Omental fat pad (tissue), 4 donors: Measurements from ENCODE around the gene ABCC6. TPM values are rescaled to one million over a fixed set of nuclear protein-coding genes. Genes with fewer than 3 reads are reported as not detected.
A peak's percentile ranks its signal among the peaks of the same experiment; 100 is the strongest.
"Not testable (repeated sequence)": the region's sequence is repeated elsewhere in the genome, so short reads cannot be mapped to it uniquely, and the experiment has no call there.

Experiments used
- ATAC-seq: fragments of 150-250 bp; one replicate; pipeline ENCODE4 v1.9.1; 2016; ENCODE audit warnings: mild to moderate bottlenecking, moderate library complexity; ENCODE audit not compliant: low FRiP score
- DNase-seq: peaks from one replicate; pipeline ENCODE4 v3.0.0-alpha.2; 2019; ENCODE audit warnings: low spot score
- total RNA-seq, 4 donors: library from RNA; depleted of rRNA; stranded (reverse); fragments of >200 nt; gene quantifications; one replicate each; pipeline ENCODE4 v1.1.0, GENCODE V29; 2016

ABCC6 gene
- 1 to 10 TPM; 2.2 to 9.9 (median 3.8) TPM for total RNA-seq

DNA sequence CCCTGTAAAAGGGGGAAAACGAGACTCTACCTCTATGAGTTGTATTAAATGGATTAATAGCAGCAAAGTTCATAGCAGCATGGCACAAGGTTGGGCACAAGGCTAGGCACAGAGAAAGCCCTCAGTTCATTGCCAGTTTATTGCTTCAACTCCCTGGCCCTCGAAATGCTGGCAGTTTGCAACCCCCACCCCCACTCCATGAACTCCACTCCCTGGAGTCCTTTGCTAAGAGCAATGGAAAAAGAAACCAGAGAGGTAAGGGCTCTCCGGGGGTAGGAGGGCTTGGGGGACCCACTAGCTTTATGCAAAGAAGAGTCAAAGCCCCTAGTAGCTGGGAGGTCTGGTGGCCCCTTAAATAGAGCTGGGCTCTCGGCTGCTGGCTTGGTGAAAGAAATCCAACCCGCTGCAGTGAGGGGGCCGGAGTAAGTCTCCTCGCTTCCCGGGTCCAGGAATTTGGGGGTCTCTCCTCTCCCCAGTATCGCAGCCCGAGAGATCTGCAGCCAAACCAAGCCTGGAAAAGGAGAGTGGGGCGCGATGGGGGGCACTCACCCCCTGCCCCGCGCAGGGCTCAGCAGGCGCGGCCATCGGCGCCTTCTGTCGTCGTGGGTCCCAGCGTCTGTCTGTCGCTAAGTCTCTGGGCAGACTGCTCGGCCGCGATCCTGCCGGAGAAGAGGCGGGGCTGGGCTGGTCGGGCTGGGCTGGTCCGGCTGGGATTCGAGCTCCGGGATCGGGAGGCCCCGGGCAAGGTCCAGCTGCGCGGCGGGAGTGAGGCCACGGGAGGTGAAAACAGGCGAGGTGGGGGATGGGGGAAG lies at the start of gene ABCC6:
TSS of gene ABCC6 (minus strand) at position 645 of the 812 bp plus-strand sequence. CDS start at position 585, 60 bp downstream.
- DNase-seq: not testable (repeated sequence)
- peak; percentile 86 for ATAC-seq

DNA sequence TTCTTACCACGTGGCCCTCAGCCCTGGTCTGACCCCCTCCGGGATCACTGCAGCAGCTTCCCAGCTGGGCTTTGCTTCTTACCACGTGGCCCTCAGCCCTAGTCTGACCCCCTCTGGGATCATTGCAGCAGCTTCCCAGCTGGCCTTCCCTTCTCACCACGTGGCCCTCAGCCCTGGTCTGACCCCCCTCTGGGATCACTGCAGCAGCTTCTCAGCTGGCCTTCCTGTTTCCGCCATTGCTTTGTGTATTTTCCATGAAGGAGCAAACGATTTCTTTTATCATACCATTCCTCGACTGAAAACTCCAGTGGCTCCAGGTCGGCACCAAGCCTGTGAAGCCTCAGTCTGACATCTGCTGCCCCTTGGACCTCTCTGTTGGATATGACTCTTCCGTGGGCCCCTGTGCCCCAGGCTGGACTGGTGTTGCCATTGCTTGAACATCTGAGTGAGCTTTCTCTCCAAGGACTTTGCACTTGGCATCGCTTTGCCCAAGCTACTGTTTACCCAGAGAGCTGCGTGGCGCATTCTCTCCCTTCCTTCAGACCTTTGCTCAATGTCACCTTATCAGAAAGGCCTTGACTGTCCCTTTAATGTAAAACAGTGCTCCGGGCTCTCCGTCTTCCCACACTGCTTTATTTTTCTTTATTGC lies 49.4 kb upstream of the ABCC6 start:
- DNase-seq, ATAC-seq: not testable (repeated sequence)

DNA sequence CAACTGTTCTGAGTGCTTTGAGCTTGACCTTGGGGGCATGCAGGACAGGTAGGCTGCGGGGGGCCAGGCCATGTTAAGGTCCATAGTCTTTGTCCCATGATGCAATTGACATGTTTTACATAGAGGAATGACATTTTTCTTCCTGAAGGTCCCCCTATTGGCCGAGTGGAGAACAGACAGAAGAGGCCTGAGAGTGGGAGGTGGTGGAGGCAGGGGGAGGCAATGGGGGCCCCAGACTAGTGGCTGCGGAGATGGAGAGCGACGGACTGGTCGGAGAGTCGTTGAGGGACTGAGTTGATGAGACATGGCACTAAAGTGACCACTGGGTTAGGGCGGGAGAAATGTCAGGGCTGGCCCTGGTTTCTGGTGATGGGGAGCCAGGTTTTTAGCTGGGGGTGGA lies 48.4 kb upstream of the ABCC6 start:
- not testable (repeated sequence) for DNase-seq, ATAC-seq

DNA sequence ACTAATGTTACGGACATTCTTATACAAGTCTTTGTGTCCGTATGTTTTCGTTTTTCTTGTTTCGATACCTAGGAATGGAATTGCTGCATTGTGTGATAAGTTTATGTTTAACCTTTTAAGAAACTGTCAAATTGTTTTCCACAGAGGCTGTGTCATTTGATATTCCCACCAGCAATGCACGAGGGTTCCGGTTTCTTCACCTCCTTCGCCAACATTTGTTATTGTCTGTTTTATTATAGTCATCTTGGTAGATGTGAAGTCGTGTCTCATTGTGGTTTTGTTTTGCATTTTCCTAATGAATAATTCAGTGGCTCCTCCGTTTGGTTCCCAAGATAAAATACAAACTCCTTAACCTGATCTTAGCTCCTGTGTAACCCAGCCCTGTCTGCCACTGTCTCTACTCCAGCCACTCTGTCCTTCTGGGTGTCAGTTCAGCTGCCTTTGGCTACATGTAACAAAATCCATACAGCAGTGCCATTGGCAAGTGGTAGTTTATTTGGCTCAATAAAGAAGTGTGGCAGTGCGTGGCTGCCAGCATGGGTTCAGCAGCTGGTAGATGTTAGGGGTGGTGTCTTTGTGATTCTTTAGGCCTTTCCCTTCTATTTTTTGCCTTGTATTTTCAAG lies 45.0 kb upstream of the ABCC6 start:
- not testable (repeated sequence) for DNase-seq, ATAC-seq

DNA sequence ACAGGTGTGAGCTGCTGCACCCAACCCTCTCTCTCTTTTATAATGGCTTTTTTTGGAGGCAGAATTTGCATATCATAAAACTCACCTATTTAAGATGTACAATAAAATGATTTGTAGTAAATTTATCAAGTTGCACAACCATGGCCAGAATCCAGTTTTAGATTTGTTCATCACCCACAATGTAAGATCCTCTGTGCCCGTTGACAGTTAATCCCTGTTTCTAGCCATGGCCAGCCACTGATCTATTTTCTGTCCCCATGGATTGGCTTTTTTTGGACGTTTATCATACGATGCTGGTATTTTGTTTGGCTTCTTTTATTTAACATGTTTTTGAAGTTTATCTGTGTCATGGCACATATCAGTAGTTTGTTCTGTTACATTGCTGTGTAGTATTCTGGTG lies 44.4 kb upstream of the ABCC6 start:
- ATAC-seq, DNase-seq: not testable (repeated sequence)

DNA sequence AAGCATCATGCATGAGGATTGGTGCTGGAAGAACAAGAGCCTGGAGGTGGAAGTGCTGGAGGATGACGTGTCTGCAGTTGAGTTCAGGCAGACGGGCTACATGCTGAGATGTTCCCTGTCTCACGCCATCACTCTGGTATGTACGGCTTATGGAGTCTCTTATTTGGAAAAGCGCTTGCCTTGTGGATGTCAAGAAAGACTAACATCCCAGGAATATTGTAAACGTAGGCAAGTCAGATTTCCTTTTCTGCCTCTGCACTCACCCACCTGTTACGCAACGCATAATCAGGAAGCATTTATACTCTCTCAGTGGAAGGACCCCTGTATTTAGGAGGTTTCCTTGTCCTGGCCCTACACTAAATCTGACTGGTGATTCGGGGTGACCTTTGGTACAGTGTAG lies 41.8 kb upstream of the ABCC6 start:
- not testable (repeated sequence) for DNase-seq, ATAC-seq

DNA sequence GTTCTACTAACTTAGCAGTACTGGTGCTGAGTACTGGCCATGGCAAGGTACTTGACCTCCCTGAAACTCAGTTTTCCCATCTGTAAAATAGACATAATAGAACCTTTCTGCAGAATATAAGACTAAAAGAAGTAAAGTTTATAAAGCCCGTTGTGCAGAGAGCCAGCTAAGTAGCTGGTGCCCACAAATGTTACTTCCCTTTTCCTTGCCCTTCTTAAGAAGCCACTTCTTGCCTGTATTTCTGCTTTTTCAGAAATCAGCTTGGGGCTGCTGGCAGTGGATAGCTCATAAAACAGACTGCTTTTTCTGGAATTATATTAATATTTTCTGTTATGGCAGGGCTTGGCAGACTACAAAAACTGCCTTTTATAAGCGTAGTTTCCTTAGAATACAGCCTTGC lies 40.7 kb upstream of the ABCC6 start:
- not testable (repeated sequence) for DNase-seq, ATAC-seq

DNA sequence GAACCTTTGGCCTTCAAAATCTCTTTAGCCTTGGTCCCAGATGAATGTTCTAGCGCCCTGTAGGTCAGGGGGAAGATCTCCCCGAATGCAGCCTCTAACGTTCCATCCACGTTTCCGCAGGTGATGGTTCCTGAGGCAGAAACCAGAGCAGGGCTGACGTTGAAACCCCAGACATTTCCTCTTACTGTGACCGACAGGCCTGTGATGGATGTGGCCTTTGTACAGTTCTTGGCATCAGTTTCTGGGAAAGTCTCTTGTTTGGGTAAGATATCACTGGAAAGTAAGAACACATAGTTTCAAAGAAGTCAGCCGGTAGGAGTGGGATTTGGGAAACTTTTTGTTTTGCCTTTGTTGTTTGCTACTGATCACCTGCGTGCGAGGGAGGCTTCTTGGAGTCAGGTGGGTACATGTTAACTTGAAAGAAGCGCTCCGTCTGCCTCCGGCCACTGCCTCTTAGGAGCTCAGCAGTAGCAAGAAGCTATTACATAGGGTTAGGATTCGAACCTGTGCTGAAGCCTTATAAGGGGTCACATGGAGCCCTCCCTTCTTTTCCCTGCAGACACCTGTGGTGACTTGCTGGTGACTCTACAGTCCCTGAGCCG lies 39.8 kb upstream of the ABCC6 start:
- not testable (repeated sequence) for DNase-seq, ATAC-seq

DNA sequence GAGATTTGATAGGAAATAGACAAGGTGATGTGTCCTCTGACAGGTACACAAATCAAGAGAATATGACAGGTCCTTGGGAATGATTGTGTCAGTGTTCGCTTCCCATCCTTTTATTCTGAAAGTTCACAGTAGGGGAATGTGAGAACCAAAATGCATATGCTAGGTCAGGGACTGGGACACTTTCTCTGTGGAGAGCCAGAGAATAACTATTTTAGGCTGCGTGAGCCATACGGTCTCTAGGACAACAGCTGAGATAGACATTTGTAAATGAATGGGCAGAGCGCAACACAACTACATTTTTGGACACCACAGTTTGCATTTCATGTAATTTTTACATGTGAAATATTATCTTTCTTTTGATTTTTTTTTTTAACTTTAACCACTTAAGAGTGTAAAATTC lies 36.7 kb upstream of the ABCC6 start:
- DNase-seq, ATAC-seq: not testable (repeated sequence)

DNA sequence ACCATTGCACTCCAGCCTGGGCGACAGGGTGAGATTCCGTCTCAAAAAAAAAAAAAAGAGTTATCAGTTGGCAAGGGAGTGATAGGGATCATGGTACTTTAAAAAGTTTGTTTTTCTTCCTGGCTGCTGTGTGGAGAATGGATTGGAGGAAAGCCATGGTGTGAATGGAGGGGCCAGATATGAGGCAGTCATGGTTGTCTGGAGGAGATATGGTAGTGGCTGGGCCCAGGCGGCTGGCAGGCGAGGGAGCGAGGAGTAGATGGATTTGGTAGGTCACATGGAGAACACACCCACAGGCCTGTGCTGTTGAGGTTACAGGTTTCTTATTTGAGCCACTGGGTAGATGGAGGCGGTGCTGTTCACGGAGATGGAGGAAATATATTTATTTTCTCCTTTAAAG lies 35.5 kb upstream of the ABCC6 start:
- not testable (repeated sequence) for ATAC-seq, DNase-seq

DNA sequence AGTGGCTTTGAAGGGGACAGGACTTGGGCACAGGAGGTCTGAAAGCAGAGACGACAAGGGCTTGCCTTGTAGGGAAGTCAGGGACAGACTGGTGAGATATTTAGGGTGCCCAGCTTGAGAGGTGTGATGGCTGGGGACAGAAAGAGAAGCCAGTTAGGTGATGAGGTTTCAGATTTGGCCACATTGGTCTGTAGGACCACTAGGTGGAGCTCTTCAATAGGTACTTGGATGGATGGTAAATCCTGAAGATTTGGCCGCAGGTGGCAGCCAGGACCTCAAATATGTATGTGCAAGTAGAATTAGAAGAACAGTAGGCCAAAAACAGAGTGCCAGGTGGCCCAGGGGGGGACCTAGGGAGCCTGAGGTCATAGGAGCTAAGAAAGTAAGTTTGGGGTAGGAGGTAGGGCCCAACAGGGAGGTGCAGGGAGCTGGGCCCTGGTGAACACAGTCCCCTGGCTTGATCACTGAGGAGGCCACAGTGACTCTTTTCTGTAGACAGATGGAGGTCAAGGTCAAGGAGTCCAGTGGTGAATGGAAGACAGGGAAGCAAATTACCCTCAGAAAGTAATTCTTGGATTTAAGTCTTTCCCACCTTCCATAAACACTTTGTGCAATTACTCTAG lies 34.1 kb upstream of the ABCC6 start:
- DNase-seq, ATAC-seq: not testable (repeated sequence)

DNA sequence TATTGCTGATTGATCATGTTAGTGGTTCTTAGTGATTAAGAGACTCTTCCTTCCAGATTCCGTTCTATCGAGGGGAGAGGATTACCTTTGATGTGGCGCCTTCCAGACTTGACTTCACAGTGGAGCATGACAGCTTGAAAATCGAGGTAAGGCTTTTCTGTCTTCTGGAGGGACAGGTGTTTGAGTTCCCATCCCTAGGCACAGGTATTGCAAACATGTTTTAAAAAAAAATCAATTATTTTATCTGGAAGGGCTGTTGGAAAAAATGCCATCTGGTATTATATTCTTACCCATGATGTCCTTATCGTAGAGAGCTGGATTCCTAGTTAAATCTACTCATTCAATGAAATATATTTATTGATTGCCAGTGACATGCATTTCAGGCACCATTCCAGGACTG lies 29.1 kb upstream of the ABCC6 start:
- ATAC-seq, DNase-seq: not testable (repeated sequence)

DNA sequence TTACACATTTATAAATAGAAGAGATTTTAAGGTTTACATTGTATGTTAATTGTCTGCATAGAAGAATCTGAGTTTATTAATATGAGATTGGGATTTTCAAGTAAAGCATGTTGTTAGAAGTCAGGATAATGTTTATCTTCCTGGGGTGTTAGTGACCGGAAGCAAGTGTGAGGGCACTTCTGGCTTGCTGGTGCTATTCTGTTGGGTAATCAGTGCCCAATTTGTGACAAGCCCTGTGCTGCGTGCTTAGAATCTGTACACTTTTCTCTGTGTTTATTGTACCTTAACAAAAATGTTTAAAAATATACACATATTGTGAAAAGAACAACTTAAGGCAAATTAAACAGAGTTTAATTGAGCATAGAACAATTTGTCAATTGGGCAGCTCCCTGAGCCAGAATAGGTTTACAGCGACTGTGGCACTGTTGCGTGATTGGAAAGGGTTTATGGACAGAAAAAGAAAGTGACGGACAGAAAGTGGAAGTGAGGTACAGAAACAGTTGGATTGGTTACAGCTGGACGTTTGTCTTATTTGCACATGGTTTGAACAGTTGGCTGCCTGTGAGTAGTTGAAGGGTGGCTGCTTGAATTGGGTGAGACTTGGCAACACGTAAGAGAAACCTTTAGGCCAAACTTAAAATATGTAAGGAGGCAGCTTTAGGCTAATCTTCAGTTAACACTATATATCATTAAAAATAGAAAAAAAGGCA lies 26.5 kb upstream of the ABCC6 start:
- DNase-seq, ATAC-seq: not testable (repeated sequence)

DNA sequence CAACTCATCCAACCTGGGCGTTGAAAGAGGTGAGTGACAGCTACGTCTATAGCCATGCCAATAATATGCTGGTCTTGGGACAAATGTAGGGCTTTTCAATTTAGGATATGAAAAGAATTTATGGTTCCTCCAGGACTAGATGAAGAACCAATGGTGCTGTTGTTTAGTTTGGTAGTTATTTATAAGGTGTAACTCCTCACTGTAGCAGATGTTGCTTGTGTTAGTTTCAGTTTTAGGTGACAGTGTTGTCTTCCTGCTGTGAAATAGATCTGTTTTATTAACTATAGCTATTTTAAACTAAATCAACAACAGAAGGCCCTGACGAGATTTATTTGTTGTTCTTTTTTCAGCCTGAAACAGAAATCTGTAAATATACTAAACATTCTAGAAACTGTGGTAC lies 24.1 kb upstream of the ABCC6 start:
- ATAC-seq: peak; percentile 58
- not testable (repeated sequence) for DNase-seq

DNA sequence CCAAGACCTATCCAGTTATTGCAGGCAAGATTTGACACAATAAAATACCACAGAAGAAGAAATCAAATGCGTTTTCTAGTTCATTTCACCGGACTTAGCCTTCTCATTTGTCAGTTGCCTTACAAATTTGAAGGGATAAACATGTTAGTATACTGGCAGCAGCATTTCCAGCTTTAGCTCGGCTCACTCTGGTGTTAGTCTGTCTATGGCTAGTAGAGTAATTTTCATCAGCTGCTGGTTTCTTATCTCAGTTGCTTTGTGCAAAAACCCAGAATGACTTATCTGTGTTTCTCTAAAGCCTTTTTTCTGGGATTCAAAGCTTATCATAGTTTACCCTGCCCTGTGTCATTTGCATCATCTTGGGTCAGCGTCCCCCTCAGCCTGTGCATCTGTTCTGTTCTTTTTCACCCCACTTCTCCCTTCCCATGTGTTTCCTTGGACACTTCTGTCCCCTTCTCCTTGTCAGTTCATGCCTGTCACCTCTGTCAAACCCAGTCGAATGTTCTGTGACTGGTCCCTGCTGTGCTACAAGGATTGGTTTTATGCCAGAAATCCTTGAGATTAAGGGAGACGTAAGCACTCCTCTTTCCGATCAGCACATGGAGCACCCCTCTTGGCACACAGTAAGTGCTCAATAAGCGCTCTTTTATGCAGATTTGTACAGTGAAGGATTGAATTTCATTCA lies 23.4 kb upstream of the ABCC6 start:
- not testable (repeated sequence) for ATAC-seq

DNA sequence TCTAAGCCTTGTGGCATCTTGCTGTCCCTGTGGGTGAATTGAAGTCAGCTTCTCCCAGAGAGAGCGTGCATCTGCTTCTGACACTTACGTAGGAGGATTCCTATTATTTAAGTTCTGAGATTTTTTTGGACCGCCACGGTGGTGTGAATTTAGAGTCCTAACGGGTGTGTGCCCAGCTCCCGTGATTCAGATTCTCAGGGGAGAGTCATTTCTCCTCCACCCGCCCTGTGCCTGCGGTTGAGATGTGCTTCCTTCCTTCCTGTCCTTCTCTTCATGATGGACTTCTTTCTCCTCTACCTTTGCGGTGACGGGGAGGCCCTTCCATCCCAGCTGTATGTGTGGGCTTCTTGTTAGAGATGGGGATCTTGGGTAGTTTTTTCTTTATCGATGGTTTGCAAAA lies 20.6 kb upstream of the ABCC6 start:
- not testable (repeated sequence) for ATAC-seq, DNase-seq

More for the DNA sequence above, 23.4 kb upstream of the ABCC6 start:
- not testable (repeated sequence) for DNase-seq

DNA sequence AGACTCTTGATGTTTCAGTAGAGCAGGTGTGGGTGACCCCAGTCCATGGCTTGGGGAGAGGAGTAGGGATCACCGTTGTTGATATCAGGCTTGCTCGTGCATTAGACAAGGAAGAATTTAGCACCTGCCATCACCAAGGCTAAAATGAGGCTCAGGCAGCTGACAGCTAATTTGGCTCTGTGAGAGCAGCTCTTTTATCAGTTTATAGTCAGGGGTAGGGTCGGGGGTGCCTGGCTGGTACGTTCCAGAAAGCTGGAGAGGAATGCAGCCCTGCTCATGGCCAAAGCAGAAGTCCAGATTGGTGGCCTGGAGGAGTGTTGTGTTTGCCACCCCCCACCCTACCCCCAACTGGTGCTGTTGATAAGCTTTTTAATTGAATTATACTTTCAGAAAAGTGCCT lies 17.4 kb upstream of the ABCC6 start:
- not testable (repeated sequence) for ATAC-seq, DNase-seq

DNA sequence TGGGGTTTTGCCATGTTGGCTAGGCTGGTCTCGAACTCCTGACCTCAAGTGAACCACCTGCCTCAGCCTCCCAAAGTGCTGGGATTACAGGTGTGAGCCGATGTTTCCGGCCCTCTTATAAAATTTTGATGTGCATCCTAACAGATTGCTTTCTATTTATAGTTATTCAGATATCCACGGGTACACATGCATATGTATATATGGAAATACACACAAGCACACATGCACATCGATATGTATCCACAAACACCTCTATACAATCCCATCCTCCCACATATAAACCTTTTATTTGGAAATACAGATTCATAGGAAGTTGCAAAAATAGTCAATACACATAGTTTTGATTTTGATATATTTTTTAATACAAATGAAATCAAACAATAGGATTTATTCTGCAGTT lies 14.4 kb upstream of the ABCC6 start:
- DNase-seq, ATAC-seq: not testable (repeated sequence)
